ENCODE data around the gene WDR27.
"Not testable (repeated sequence)": the region's sequence is repeated elsewhere in the genome, so short reads cannot be mapped to it uniquely, and the experiment has no call there.

WDR27 gene

DNA sequence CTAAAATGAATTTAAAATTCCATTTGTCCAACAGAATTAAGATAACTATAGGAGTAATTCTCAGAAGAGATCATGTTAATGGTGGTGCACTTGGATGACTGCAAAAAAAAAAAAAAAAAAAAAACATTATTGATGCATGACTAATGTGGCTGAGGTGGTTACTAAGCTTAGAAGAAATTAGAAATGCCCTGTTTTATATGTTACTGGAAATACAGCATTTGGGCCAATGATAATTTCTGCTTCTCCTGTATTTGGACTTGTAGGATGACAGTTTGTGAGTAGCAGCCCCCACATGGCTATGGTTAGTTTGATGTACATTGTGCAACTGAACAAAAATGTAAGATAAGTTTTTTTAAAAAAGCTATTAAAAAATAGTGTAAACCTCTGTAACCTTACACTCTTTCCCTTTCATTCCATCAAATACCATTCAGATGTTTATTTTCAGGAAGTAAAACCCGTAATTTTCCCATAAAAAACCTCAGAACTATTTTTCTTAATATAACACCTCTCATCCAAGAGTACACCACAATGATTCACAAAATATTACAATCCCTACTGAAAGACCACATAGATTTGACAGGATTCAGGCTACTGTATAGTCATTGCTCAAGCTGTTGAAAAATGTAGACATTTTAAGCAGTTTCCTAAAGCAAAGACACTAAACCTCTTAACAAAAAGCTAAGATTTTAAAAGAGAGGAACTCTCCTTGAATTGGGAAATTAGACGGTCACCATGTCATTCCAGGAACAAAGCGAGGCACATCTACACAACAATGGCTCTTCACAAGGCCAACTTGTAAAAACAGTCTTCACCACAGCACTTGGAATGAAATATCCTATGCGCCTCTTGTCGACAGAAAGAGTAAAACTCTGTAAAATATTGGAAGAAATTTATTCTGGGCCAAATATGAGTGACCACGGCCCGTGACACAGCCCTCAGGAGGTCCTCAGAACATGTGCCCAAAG, 83.0 kb downstream of the WDR27 start:
- TF ChIP-seq CTCF (IDR thresholded peaks at IDR 0.05), result no peak
- H3K4me3 ChIP-seq, result no peak overlapping the region
- DNase-seq (ENCODE audit: low spot score), result no peak
- H3K27ac ChIP-seq, result no peak overlapping the region

- Histone ChIP-seq H3K4me3 (no peak overlapping the region), H3K27ac (no peak overlapping the region)
- no peak for TF ChIP-seq CTCF (IDR thresholded peaks at IDR 0.05)
- DNase-seq (ENCODE audit: low spot score), result no peak
Measured at GRCh38 chr6:169617562-169617961, 84.3 kb downstream of the WDR27 start.

- not testable (repeated sequence) for DNase-seq (ENCODE audit: low spot score); H3K4me3 ChIP-seq; H3K27ac ChIP-seq
Measured at GRCh38 chr6:169608609-169609008, 93.2 kb downstream of the WDR27 start.

DNA sequence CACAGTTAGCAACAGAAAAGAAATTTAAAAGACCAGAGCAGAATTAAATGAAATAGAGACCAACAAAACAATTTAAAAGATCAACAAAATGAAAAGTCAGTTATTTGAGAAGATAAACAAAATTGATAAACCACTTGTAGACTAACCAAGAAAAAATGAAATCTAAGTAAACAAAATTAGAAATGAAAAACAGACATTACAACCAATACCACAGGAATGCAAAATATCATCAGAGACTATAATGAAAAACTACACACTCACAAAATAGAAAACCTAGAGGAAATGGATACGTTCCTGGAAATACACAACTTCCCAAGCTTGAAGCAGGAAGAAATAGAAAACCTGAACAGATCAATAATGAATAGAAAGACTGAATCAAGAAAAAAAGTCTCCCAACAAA, 97.8 kb downstream of the WDR27 start:
- DNase-seq (ENCODE audit: low spot score), result no peak
- TF ChIP-seq CTCF (IDR thresholded peaks at IDR 0.05), result no peak
- H3K4me3 ChIP-seq, result no peak overlapping the region
- no peak overlapping the region for H3K27ac ChIP-seq

DNA sequence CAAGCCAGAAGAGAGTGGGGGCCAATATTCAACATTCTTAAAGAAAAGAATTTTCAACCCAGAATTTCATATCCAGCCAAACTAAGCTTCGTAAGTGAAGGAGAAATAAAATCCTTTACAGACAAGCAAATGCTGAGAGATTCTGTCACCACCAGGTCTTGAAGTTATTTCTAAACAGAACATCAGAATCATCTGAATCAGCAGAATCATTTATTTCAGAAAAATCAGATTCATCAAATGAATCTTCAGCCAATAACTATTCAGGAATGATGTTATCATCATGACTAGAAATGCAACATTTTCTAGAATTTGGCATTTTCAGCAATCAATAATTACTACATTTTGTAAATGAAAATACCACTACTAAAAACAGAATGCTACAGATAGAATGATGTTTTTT, 100.7 kb downstream of the WDR27 start:
- not testable (repeated sequence) for DNase-seq (ENCODE audit: low spot score)

DNA sequence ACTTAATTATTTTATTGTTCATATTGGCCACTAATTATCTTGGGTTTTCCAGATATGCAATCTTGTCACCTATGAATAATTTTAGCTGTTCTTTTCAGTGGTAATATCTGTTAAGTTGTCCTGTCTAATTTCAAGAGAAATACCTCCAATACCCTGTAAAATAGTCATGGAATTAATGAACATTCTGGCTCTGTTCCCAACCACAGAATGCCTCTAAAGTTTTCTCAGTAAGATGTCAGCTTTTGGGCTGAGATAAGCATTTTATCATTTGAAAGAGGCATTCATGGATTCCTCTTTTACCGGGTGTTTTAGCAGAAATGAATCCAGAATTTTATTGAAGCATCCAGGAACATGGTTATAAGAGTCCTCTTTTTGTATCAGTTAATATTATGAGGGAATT, 109.3 kb downstream of the WDR27 start:
- no peak overlapping the region for H3K4me3 ChIP-seq
- no peak for DNase-seq (ENCODE audit: low spot score)
- no peak overlapping the region for H3K27ac ChIP-seq
- no peak for TF ChIP-seq CTCF (IDR thresholded peaks at IDR 0.05)

More for the DNA sequence above, 100.7 kb downstream of the WDR27 start:
- H3K27ac ChIP-seq, H3K4me3 ChIP-seq: not testable (repeated sequence)

- no peak overlapping the region for H3K4me3 ChIP-seq
- TF ChIP-seq CTCF (IDR thresholded peaks at IDR 0.05), result no peak
- H3K27ac ChIP-seq, result no peak overlapping the region
- DNase-seq (ENCODE audit: low spot score), result no peak
Measured at GRCh38 chr6:169591616-169592015, 110.2 kb downstream of the WDR27 start.

DNA sequence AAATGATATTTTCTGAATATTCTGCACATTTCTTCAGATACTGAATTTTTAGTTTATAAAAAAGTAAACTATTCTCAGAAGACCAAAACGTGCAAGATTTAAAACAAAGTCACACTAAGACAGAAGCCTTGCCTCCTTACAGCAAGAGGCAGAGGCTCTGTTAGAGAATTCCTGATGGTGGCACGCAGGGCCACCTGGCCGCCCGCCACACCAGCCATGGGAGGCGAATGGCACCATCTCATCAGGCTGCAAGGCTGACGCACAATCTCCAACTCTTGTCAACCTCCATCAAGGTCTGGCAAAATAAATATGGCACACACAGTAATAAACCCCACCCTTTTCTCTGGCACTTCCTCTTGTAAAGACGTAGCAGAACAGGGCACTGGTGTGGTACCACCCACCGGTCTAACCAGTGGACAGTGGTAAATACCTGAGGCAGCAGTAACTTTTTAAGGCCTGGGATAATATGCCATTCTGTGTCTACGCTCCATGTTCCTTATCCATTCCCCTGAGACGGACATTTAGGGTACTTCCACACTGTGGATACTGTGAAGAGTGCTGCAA, 111.4 kb downstream of the WDR27 start:
- no peak for TF ChIP-seq CTCF (IDR thresholded peaks at IDR 0.05)
- Histone ChIP-seq H3K27ac (no peak overlapping the region), H3K4me3 (no peak overlapping the region)
- no peak for DNase-seq (ENCODE audit: low spot score)
